GM18907 (cell line): ENCODE data around the gene ZC3H8.
"Not testable (repeated sequence)": the region's sequence is repeated elsewhere in the genome, so short reads cannot be mapped to it uniquely, and the experiment has no call there.

Experiments
- ATAC-seq: cut with Tn5 transposase; IDR thresholded peaks from one replicate; pipeline ENCODE4 v1.9.1; 2021; ENCODE audit warnings: mild to moderate bottlenecking, moderate library complexity; ENCODE audit not compliant: unreplicated experiment

Gene ZC3H8

DNA sequence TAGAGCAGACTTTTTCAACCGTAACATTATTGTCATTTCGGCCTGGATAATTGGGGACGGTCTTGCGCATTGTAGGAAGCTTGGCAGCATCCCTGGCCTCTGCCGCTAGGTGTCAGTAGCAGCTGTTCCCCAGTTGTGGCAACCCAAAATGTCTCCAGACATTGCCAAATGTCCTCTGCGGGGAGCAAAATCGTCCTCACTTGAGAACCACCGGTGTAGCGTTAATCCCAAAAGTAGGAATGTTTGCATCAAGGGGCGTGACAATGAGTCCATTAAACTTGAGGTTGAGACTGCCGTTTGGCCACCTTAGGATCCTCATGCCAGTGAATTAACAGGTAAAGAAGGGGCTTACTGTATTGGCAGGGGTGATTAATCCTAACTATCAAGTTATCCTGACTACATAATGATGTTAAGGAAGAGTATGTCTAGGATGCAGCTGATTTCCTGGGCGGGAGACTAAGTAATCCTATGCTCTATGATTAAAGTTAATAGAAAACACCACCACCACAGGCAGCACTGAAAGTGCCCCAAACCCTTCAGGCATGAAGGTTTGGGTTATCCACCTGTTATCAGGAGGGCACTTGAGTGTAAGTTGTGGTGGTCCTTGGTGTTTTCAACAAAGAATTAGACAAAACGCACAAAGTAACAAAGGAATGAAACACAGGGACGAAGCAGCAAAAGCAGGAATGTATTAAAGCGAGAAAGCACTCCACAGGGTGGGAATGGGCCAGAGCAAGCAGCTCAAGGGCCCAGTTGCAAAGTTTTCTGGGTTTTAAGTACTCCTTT lies 4.9 kb upstream of the ZC3H8 start:
- peak; percentile 45 for ATAC-seq

DNA sequence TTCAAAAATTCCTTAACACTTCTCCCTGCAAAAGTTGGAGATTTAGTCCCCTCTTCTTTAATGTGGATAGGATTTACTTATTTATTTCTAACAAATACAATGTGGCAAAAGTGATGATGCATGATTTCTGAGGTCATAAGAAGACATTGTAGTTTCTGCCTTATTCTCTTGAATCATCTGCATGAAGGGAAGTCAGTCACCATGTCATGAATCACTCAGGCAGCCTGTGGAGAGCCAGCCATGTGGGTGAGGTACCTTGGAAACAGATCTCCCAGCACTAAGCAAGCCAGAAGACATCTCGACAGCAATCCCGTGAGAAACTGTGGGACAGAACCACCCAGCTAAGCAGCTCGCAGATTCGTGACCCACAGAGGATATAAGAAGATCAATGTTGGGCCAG lies 2.7 kb upstream of the ZC3H8 start:
- no peak for ATAC-seq

DNA sequence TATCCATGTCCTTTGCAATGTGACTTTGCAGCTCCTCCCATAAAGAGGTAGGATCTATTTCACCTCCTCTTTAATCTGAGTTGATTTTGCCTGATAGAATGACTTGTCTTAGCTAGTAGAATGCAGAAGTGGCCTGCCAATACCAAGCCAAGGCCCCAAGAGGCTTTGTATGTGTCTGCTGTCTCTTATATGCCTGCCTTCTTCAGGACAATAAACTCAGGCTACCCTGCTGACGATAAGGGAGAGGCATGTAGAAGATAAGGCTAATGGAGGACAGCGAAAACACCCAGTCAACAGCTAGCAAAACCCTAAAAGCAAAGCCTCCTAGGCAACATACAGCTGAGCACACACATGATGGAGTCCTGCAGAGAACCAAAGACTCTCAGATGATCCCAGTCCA lies 1.8 kb upstream of the ZC3H8 start:
- no peak for ATAC-seq

DNA sequence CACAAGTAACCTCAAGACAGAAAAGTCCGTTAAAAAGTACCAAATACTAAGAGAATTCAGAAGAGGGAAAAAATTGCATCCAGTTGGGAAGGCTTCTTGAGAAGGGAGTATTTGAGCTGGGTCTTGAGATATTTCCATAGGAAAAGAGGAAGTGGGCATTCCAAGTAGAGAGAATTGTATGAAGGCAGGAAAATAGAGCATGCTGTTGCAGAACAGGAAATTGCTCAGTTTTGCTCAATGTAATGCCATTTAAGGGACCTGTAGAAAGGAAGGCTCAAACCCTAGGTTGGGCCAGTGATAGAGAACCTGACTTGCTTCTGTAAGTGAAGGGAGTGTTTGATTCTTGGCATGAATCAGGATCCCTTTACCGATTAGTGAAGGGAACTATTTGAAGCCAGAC lies 1.0 kb upstream of the ZC3H8 start:
- no peak for ATAC-seq

DNA sequence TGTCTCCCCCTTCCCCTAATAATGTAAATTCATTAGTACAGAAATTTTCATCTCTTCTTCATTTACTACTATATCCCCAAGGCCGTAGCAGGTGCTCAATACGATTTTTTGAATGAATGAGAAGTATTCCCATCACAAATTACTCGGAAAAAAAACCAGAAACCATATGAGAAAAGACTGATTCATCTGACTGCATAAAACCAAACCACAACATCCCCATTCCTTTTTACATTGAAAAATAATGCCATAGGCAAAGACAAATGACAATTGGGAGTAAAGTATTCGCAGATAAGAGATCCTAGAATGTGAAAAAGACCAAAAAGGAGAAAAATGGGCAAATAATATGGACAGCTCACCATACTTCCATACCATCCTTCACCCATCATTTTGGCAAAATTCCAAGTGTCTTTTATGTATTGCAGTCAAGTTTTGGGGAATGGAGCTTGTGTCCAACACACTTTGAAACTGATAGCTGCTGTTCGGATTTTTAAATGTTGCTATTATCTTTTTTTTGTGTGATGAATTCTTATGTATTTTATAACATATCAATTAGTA lies 1.5 kb downstream of the ZC3H8 start:
- ATAC-seq, result no peak

DNA sequence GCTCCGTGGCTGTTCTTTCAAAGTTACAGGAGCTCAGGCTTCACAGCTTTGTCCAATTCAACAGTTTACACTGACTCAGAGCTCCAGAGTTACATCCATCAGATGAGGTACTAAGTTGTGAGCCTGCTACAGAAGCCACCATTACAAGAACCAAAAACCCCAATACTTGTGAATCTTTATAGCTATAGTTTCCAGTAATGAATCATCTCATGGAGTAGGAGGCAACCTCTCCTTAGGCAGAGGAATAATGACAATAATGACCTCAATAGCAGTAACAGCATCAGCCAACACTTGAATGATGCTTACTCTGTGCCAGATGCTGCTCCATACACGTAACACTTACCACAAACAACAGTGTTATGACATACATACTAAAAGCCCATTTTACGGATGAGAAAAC lies 3.6 kb downstream of the ZC3H8 start:
- ATAC-seq, result no peak

DNA sequence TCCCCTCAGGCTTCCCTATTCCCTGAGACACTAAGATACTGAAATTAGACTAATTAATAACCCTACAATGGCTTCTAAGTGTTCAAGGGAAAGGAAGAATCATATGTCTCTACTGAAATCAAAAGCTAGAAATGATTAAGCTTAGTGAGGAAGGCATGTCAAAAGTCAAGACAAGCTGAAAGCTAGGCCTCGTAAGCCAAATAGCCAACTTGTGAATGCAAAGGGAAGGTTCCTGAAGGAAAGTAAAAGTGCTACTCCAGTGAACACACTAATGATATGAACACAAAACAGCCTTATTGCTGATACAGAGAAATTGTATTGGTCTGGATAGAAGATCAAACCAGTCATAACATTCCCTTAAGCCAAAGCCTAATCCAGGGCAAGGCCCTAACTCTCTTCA lies 10.0 kb downstream of the ZC3H8 start:
- ATAC-seq, result no peak

DNA sequence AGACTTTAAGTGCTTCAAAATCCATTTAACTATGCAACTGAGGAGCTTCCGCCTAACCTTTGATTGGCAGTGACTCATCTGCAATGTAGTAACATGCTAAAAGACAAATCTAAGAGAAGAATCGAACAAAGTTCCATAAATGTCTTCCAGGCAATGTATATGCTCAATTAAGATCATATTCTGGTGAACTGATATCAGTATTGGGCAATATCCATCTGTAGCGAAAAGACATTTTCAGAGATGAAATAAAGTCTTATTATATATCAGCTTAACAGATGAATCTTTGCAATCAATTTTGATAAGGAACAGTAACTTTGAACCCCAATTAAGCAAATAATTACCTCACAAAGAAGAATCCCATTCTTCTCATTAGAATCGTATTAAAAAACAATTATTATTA lies 11.6 kb downstream of the ZC3H8 start:
- no peak for ATAC-seq

DNA sequence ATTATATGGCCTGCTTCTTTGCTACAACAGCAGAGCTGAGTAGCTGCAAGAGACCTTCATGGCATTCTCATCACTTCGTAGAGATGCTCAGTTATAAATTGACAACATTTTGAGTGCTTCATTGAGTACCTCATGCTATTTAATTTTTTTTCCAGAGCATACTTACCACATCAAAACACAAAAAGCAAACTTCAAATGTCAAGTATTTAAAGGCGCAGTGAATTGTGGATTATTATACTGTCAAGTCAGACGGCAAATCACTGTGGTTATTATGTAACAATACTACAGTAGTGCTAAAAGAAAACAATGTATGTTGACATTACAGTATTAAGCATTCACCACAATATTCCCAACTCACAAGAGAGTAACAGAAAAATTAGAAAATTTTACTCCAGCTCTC lies 12.5 kb downstream of the ZC3H8 start:
- ATAC-seq, result no peak

DNA sequence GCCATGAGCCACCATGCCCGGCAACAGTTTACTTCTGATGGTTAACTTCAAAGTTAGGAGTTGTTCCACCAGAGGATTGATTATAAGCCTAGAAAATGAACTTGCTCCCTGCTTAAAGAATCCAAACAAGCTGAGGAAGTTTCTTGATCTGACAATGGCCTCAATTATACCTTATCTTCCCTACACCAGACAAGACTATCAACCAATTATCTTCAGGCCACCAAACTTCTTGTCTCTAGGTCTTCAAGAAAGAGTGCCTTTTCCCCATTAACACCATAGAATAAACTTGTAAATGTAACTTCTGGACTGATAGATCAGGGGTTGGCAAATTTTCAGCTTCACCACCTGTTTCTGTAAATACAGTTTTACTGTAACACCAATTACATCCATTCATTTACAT lies 15.0 kb downstream of the ZC3H8 start:
- no peak for ATAC-seq

DNA sequence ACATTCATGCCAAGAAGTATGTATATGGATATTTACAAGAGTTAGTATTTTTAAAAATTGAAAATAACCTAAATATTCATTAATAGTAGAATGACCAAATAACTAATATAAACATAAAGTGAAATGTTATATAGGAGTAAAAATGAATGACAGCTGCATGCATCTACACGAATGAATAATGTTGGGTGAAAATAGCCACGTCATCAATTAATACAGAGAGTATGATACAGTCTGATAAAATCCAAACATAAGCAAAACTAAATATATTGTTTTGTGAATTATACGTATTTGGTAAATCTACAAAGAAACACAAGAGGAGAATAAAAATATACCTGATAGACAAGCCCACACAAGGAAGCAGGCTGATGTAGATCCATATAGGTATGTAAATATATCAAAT lies 24.5 kb downstream of the ZC3H8 start:
- ATAC-seq, result no peak

DNA sequence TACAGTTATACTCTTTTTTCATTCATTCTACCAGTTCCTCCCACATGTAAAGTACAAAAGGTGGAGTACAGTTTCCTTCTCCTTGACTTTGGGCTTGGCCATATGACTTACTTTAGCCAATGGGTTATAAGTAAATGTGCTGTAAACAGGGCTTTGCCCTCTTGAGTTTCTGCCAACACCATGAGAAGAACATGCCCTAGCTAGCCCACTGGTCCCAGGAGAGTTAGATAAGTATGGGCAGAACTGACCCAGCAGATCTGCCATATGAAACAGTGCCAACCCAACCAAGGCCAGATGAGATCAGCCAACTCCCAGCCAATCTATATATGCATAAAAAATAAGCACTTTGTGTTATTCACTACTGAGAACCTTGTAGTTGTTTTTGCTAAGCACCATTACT lies 25.5 kb downstream of the ZC3H8 start:
- no peak for ATAC-seq

DNA sequence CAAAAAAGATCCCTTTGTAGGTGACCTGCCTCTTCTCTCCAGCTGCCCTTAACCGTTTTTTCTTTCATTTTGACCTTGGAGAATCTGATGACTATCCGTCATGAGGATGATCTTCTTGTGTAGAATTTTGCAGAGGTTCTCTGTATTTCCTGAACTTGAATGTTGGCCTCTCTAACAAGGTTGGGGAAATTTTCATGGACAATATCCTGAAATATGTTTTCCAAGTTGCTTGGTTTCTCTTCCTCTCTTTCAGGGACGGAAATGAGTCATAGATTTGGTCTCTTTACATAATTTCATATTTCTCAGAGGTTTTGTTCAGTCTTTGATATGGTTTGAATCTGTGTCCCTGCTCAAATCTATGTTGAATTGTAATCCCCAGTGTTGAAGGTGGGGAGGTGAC lies 34.0 kb downstream of the ZC3H8 start:
- ATAC-seq, result no peak

DNA sequence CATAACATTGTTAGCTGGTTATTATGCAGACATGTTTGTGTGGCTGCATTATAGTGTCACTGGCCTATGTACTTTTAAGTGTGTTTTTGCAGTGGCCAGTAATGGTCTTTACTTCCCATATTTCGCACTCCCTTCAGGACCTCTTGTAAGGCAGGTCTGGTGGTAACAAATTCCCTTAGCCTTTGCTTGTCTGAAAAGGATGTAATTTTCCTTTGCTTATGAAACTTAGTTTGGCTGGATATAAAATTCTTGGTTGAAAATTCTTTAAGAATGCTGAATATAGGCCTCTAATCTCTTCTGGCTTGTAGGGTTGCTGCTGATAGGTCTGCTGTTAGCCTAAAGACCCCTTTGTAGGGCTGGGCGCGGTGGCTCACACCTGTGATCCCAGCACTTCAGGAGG lies 34.7 kb downstream of the ZC3H8 start:
- ATAC-seq, result no peak

DNA sequence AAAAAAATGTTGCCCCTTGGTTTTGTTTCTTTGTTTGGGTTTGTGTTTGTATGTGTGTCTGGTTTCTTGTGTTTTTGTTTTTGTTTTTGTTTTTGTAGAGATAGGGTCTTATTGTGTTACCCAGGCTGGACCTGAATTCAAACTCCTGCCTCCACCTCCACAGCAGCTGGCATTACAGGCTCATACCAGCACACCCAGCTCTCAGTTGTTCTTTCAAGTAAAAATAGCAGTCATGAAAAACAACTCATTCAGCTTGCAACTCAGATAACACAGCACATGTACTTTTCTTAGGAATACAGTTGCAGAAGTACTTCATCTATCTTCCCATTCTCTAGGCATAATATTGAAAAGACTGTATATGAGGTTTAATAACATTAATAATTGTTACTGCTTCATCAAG lies 37.0 kb downstream of the ZC3H8 start:
- ATAC-seq, result no peak

DNA sequence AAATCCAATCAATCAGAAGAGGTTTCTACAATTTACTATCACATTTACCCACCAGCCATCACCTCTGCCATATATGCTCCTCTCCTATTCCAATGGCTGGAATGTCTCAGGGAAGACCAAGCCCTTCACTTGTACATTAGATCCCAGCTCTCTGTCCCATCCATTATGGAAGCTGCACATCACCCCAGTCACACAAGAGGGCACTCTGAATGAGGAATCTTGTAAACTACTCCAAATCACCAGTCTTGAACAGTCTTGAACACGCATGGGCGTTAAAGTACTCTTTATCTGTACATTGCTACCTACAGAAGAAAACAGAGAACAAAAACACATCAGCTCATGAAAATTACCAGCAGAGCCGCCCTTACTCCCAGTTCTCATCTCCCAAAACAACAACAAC lies 38.7 kb downstream of the ZC3H8 start:
- ATAC-seq, result no peak

DNA sequence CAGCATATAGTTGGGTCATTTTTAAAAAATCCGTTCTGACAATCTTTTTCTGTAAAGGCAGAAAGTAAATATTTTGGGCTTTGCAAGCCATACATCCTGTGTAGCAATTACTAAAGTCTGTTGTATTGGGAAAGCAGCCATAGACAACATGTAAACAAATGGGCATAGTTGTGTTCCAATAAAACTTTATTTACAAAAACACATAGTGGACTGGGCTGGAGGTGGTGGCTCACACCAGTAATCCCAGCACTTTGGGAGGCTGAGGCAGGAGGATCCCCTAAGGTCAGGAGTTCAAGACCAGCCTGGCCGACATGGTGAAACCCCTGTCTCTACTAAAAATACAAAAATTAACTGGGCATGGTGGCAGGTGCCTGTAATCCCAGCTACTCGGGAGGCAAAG lies 46.9 kb downstream of the ZC3H8 start:
- not testable (repeated sequence) for ATAC-seq

DNA sequence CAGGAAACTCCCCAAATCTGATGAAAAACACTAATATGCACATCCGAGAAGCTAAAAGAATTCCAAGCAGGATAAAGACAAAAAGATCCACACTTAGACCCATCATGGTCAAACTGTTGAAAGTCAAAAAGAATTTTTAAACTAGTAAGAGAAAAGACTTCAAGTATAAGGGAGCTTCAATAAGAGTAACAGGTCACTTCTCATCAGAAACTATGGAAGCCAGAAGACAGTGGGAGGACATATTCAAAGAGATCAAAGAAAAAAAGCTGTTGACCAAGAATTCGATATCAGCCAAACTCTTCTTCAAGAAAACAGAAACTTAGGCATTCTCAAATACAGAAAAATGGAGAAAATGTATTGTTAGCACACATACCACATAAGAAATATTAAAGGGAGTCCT lies 50.4 kb downstream of the ZC3H8 start:
- ATAC-seq, result no peak

DNA sequence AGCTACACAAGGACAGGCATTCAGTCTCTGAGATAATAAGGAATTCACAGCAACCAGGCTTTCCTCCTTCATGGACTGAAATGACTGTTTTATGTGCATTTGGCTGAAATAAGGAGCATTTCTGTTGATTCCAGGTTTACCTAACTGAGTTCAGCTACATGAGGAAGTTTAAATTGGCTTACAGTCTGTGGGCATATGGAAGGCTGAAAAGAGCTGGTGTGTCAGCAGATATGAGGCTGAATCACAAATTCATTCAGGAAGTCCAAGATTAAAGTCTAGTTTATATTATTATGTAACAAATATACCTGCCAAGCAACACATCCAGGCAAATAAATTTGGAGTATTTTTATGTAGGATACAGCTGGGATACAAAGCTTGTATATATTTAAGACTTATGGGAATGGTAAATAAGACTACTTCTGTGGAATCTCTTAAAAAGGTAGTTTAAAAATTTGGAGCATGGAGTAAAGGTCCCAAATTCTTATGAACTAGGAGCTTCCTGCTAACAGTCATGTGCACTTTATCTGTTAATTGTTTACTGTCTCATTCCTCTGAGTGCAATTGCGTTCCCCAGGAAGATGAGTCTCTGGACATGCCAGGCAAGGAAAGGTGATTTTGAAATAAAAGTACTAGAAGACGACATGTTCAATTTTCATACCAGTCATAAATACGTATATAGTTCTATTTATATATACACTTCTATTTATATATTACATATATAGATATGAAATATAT lies 53.0 kb downstream of the ZC3H8 start:
- no peak for ATAC-seq

DNA sequence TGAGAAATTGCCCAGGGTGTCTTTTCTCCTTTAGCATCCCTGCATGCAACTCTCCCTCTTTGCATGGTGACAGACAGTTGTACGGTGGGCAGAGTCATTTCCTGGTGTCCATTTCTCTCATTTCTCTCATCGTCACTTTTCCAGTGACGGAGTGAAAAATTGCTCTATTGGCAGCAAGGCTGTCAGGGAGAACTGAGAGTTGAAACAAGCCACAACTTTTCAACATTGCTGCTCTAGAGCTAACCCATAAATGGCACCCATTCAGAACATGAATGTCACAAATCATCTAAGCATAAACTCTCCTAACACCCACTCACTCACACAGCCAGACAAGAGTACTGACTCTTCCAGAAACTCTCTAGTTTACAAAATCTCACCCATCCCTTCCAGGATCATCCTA lies 55.7 kb downstream of the ZC3H8 start:
- no peak for ATAC-seq

DNA sequence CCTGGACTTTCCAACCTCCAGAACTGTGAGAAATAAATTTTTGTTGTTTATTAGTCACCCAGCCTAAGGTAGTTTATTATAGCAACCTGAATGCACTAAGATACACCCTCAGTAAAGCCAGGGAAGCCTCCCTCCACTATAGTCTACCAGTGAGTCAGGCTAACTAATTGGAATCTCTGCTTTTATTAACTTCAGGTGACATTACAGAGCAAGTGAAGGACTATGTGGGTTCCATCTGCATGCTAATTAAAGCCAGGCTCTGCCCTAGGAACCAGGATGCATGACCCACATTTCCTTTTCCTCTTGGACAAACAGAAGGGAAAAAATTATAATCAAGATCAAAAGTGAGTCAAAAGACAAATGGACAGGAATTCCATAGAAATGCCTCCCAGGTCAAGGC lies 56.1 kb downstream of the ZC3H8 start:
- no peak for ATAC-seq

DNA sequence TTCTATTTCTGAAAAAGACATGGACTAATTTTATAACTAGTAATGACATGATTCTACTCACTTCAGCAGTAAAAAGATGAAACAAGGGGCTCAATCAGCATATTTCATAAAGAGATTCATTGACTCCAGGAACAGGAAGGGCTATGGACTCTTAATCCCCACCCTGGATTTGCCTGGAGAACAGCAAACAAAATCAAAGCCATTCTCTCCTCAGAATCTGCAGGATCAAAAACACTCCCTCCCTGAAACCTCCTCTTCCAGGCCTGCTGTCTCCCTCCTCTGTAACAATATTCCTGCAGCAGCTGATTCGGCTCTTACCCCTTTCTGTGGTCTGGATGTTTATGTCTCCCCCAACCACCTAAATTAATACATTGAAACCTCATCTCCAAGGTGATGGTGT lies 57.0 kb downstream of the ZC3H8 start:
- ATAC-seq, result no peak
